ENCODE results near the gene TPP2. TPM values are rescaled to one million over a fixed set of nuclear protein-coding genes. Genes with fewer than 3 reads are reported as not detected.

Gene TPP2
- total RNA-seq, 1 experiment from 2014 or later = 36.7 TPM

DNA sequence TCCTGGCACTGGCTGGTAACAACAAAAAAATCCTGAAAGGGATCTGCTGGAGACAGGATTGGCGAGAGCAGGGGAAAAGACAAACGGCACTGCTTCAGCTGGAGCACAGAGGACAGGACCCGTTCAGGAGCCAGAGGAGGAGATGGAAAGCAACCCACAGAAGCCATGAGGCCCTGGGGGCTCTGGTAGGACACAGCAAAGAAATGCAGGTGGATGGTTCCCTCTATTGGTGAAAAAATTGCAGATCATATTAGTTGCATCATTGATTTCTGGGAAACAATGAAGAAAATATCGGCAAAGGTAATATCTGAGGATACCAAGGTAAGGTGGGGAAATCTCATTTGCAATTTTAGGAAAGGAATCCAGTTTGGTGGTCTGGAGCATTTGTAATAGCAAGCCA lies 25.7 kb upstream of the TPP2 start:
- no peaks in the 10 kb centered on the region for H3K36me3 ChIP-seq (ENCODE audit: control insufficient read depth in 1 of 2, insufficient read depth in 2 of 2, low read length in 2 of 2)
- DNase-seq (ENCODE audit: low read depth, low spot score) (no peak), ATAC-seq (peak; percentile 78)
- intact Hi-C loops (cut with micrococcal nuclease) = no loop called here
- ChIA-PET RAD21 (ENCODE audit: low non-redundant PET in 1 of 2, low total read pairs in 2 of 2, uncharacterized antibody in 2 of 2, unreplicated experiment in 2 of 2) (no interaction called here), CTCF (no interaction called here), POLR2A (interaction anchor here (1.8 kb wide), 1 partner anchor 25 kb away, joined by 4 read pairs; no protein-coding TSS in a partner anchor)
- H3K4me3 ChIP-seq (replicated peaks in 1 of 2; ENCODE audit: low read depth in 1 of 2, low read length in 2 of 2) = no peak overlapping the region
- no peak overlapping the region for H3K4me2 ChIP-seq (ENCODE audit: low read length)
- no peak overlapping the region for H3K9ac ChIP-seq (ENCODE audit: low read length)
- no TSS peak for BruUV-seq (replicated peaks)
- H3K9me2 ChIP-seq (ENCODE audit: insufficient read depth) = no peaks in the 10 kb centered on the region
- H3K9me3 ChIP-seq (ENCODE audit: control insufficient read depth in 1 of 2, insufficient read depth in 1 of 2, low read depth in 1 of 2, low read length in 2 of 2) = no peaks in the 10 kb centered on the region
- H4K20me1 ChIP-seq (ENCODE audit: insufficient read depth) = no peaks in the 10 kb centered on the region
- no peaks in the 10 kb centered on the region for H3K79me2 ChIP-seq (ENCODE audit: insufficient read depth, low read length)
- no peak overlapping the region for H3K27ac ChIP-seq (ENCODE audit: low read depth, low read length)
- no peak overlapping the region for H2AFZ ChIP-seq (ENCODE audit: low read depth, low read length, poor library complexity, severe bottlenecking)
- TF ChIP-seq JUND (IDR thresholded peaks at IDR 0.05) (no peak), SRF (IDR thresholded peaks at IDR 0.05; ENCODE audit: low read depth) (no peak), RAD21 (IDR thresholded peaks at IDR 0.05; ENCODE audit: low read depth) (peak; percentile 54), EZH2phosphoT487 (IDR thresholded peaks at IDR 0.05; ENCODE audit: borderline replicate concordance) (no peak), EZH2 (IDR thresholded peaks at IDR 0.05) (no peak)
- TF ChIP-seq, protein P1, sequence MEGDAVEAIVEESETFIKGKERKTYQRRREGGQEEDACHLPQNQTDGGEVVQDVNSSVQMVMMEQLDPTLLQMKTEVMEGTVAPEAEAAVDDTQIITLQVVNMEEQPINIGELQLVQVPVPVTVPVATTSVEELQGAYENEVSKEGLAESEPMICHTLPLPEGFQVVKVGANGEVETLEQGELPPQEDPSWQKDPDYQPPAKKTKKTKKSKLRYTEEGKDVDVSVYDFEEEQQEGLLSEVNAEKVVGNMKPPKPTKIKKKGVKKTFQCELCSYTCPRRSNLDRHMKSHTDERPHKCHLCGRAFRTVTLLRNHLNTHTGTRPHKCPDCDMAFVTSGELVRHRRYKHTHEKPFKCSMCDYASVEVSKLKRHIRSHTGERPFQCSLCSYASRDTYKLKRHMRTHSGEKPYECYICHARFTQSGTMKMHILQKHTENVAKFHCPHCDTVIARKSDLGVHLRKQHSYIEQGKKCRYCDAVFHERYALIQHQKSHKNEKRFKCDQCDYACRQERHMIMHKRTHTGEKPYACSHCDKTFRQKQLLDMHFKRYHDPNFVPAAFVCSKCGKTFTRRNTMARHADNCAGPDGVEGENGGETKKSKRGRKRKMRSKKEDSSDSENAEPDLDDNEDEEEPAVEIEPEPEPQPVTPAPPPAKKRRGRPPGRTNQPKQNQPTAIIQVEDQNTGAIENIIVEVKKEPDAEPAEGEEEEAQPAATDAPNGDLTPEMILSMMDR (IDR thresholded peaks at IDR 0.05 in 2 of 3, conservative IDR thresholded peaks at IDR 0.05 in 1 of 3; ENCODE audit: borderline replicate concordance in 1 of 3, insufficient read depth in 1 of 3, low read depth in 2 of 3, low read length in 2 of 3) = peak in 2 of 3 experiments; percentile 33 to 48; a peak in 3 of 6 replicates
- TF ChIP-seq, protein P2, sequence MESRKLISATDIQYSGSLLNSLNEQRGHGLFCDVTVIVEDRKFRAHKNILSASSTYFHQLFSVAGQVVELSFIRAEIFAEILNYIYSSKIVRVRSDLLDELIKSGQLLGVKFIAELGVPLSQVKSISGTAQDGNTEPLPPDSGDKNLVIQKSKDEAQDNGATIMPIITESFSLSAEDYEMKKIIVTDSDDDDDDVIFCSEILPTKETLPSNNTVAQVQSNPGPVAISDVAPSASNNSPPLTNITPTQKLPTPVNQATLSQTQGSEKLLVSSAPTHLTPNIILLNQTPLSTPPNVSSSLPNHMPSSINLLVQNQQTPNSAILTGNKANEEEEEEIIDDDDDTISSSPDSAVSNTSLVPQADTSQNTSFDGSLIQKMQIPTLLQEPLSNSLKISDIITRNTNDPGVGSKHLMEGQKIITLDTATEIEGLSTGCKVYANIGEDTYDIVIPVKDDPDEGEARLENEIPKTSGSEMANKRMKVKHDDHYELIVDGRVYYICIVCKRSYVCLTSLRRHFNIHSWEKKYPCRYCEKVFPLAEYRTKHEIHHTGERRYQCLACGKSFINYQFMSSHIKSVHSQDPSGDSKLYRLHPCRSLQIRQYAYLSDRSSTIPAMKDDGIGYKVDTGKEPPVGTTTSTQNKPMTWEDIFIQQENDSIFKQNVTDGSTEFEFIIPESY (IDR thresholded peaks at IDR 0.05; ENCODE audit: extremely low read depth, insufficient replicate concordance, low read length) = no peak
- peaks cover 57% of the 10 kb centered on the region for H3K27me3 ChIP-seq (ENCODE audit: insufficient read depth, low read length)
- H3K4me1 ChIP-seq (ENCODE audit: control insufficient read depth in 1 of 2, insufficient read depth in 2 of 2, low read length in 2 of 2) = no peaks in the 10 kb centered on the region
